Activated CD4-positive, alpha-beta T cell treated with anti-CD3 and anti-CD28 coated beads, Interleukin-10, Interleukin-2, amounts not matched to agents 100 ng/mL and 50 ng/mL, durations not matched to agents 16 hours and 8 hours (primary cell): Measurements from ENCODE around the gene ECM2.

Experiments
- DNase-seq: peaks from one replicate; pipeline ENCODE4 v3.0.0-alpha.2; 2020

The ECM2 gene

DNA sequence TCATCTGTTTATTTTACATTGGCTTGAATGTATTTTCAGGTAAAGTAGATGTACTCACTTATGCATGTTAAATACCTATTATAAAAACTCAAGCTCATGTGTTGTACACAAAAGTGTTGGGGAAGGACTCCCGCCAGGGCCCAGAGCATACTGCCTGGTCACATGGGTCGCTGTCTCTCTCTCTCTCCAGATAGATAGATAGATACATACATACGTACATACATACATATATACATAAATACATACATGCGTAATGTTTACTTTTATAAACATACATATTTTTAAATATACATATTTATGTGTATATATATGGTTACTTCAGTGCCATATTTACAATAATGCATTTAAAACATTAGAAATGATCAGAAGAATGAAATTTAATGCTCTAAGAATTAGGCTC lies 78.2 kb downstream of the ECM2 start:
- DNase-seq, result no peak

DNA sequence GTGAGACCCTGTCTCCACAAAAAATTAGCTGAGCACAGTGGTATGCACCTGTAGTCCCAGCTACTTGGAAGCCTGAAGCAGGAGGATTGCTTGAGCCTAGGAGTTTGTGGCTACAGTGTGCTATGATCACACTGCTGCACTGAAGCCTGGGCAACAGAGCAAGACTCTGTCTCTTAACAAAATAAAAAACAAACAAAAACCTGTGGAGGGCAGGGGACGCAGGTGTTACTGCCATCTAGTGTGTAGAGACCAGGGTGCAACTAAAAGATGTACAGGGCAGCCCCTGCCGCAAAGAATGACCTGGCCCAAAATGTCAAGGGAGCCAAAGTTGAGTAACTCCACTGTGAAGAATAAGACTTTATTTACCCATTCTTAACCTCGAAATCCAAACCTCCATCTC lies 80.6 kb downstream of the ECM2 start:
- peak; percentile 21 for DNase-seq

DNA sequence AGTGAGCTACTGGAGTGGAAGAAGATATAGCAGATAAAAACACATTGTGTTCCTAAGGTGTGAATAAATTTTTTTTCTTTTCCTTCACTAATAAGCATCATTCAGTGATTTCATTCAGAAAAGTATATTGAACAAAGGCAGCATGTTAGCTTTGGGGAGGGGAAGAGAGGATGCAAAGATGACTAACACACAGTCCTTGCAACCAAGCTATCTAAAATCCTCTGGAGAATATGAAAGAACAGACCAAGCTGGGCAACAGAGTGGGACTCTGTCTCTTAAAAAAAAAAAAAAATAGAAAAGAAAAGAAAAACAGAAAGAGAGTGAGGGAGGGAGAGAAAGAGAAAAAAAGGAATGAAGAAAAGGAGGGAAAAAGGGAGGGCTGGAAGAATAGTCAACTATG lies 89.3 kb downstream of the ECM2 start:
- DNase-seq, result no peak
